ENCODE measurements around the gene HSD3B7. TPM values are rescaled to one million over a fixed set of nuclear protein-coding genes. Genes with fewer than 3 reads are reported as not detected.
A peak's percentile ranks its signal among the peaks of the same experiment; 100 is the strongest.

HSD3B7 gene
- 5.5 and 7.5 TPM in 2 replicates for total RNA-seq (2021)
- long read RNA-seq, transcript HSD3B7-202 (7 exons, 2,172 nt): major isoform, 23 of 65 reads
- long read RNA-seq, partial matches to known transcripts: 5 of 65 reads
- long read RNA-seq, other reads (novel, unspliced or antisense): 37 of 65 reads

DNA sequence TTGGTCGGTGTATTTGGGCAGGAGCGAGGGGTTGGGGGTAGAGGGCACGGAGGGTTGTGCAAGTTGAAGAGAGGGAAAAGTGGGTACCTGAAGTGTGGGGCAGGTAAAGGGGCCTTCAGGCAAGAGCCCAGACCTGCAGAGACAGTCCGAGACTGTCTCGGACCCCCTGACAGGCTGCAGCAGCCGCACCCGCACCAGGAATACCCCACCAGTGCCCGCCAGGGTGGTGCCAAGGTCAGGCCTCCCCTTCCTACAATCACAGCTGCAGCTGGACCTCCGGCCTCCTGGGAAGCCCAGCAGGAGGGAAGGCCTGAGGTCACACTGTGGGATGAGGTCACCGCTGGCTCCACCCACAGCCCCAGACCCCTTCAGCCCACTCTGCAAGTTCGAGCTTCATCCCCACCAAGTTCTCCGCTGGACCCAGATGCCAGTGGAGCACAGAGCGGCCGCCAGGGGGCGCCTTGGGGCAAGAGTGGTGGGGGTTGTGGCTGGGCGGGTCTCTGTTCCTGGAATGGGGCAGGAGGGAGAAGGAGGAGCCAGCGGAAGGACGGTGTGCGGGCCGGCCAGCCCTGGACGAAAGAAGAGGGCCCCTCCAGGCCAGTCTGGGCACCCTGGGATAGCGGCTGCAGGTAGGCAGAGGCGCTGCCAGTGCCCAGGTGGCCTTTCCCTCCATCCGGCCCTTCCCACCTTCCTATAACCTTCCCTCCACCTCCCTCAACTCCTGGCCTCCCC lies at the start of gene HSD3B7:
TSS of gene HSD3B7 (plus strand) at position 539 of the 732 bp plus-strand sequence. CDS start 452 bp downstream, outside the sequence.
- Histone ChIP-seq H3K14ac (ENCODE audit: insufficient read depth, low read length) (no peak within 1 kb of the TSS), H2BK120ac (ENCODE audit: low read depth, low read length, poor library complexity, severe bottlenecking) (no peak within 1 kb of the TSS), H3K4ac (ENCODE audit: low read depth, low read length) (no peak within 1 kb of the TSS), H3K4me2 (ENCODE audit: insufficient read depth, insufficient read length, low read length) (peak within 1 kb of the TSS; percentile 3), H3K79me1 (ENCODE audit: insufficient read depth, low read depth, low read length, poor library complexity, severe bottlenecking) (no peaks in the 10 kb centered on the region), H3K4me1 (ENCODE audit: insufficient read depth, low read length) (no peaks in the 10 kb centered on the region), H3T11ph (ENCODE audit: low read length) (no peak within 1 kb of the TSS), H4K8ac (replicated peaks; ENCODE audit: insufficient read length, low read depth, low read length) (no peak within 1 kb of the TSS), H3K27ac (ENCODE audit: insufficient read length, low read depth, low read length) (no peak within 1 kb of the TSS), H3K79me2 (ENCODE audit: insufficient read depth, low read length) (no peaks in the 10 kb centered on the region), H3K23ac (ENCODE audit: insufficient read length, low read depth, low read length) (no peak within 1 kb of the TSS), H2BK5ac (ENCODE audit: insufficient read length, low read length) (no peak within 1 kb of the TSS), H2BK20ac (ENCODE audit: low read depth, low read length, poor library complexity, severe bottlenecking) (no peak within 1 kb of the TSS), H2BK12ac (ENCODE audit: insufficient read length, low read depth, low read length) (no peak within 1 kb of the TSS), H3K27me3 (ENCODE audit: insufficient read depth, low read length) (no peaks in the 10 kb centered on the region), H3K9ac (ENCODE audit: extremely low read depth, insufficient read length, low read length) (no peak within 1 kb of the TSS), H2AK5ac (ENCODE audit: insufficient read length, low read length) (no peak within 1 kb of the TSS), H3K18ac (ENCODE audit: insufficient read length, low read depth, low read length) (no peak within 1 kb of the TSS), H4K5ac (ENCODE audit: insufficient read length, low read depth, low read length) (no peak within 1 kb of the TSS), H3K9me3 (ENCODE audit: control insufficient read depth, low read depth, low read length) (no peaks in the 10 kb centered on the region), H3K23me2 (ENCODE audit: insufficient read length, low read depth, low read length, poor library complexity, severe bottlenecking) (no peaks in the 10 kb centered on the region), H4K91ac (ENCODE audit: insufficient read length, low read depth, low read length) (no peak within 1 kb of the TSS), H2BK15ac (ENCODE audit: low read depth, low read length) (no peak within 1 kb of the TSS), H2AFZ (ENCODE audit: low read length) (no peak within 1 kb of the TSS), H4K20me1 (ENCODE audit: control insufficient read depth, insufficient read depth, insufficient read length) (no peaks in the 10 kb centered on the region), H3K56ac (ENCODE audit: insufficient read length, low read depth, low read length) (no peak within 1 kb of the TSS)
- Mint-ChIP-seq H3K27me3 (ENCODE audit: low read depth) (no peaks in the 10 kb centered on the region; the same call in 1 of the 2 replicates), H3K4me3 (peak within 1 kb of the TSS; percentile 42 to 58; a peak in 4 of 5 replicates), H3K36me3 (ENCODE audit: insufficient read depth in 1 of 3, low read depth in 3 of 3) (peaks cover 18 to 38% (median 37%) of the 10 kb centered on the region in 3 experiments; a peak in 6 of 7 replicates), H3K4me1 (peaks cover 5 to 10% of the 10 kb centered on the region in 2 experiments), H3K9me3 (no peaks in the 10 kb centered on the region), H3K27ac (peak within 1 kb of the TSS in 2 of 3 experiments; percentile 47 to 92; a peak in 2 of 7 replicates)
- TF ChIP-seq, protein P1, sequence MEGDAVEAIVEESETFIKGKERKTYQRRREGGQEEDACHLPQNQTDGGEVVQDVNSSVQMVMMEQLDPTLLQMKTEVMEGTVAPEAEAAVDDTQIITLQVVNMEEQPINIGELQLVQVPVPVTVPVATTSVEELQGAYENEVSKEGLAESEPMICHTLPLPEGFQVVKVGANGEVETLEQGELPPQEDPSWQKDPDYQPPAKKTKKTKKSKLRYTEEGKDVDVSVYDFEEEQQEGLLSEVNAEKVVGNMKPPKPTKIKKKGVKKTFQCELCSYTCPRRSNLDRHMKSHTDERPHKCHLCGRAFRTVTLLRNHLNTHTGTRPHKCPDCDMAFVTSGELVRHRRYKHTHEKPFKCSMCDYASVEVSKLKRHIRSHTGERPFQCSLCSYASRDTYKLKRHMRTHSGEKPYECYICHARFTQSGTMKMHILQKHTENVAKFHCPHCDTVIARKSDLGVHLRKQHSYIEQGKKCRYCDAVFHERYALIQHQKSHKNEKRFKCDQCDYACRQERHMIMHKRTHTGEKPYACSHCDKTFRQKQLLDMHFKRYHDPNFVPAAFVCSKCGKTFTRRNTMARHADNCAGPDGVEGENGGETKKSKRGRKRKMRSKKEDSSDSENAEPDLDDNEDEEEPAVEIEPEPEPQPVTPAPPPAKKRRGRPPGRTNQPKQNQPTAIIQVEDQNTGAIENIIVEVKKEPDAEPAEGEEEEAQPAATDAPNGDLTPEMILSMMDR (conservative IDR thresholded peaks at IDR 0.05): peak; percentile 95
- peak; percentile 93 for DNase-seq
- WGBS (ENCODE audit: extremely low coverage, insufficient read length, low lambda C conversion rate): no CpG with 5 or more reads among the region's 24 CpGs
